ENCODE measurements around the gene FBXO45. TPM values are rescaled to one million over a fixed set of nuclear protein-coding genes. Genes with fewer than 3 reads are reported as not detected.

FBXO45 gene
- total and polyA plus RNA-seq, 9 of the 15 experiments (the other 6 are each of a cell fraction or from before 2014, with no cell fraction given): 15.2 to 52.8 (median 37.0) TPM

DNA sequence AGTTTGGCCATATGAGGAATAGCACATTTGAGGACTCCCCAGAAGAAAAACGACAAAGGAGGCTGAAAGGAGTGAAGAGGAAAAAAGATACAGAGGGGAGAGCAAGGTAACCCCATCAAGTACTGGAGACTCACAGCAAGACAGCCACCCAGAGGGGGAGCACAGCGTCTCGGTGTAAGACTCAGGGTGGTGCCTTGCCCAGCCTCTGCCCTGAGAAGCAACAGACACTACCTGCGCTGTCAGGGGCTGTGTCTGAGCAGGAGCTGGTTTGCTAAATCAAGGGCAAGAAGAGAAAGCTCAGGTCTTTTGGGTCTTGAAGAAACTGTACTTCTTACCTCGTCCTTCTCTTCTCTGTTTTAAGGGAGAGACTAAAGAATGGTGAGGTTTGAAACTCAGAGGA is 27.9 kb downstream of the FBXO45 start:
- Histone ChIP-seq H3K4me3 (no peak overlapping the region), H3K4me2 (ENCODE audit: insufficient read depth, low read length) (peak overlapping the region; percentile 50), H3K36me3 (ENCODE audit: control insufficient read depth, insufficient read depth, low read length) (no peaks in the 10 kb centered on the region), H3K79me2 (ENCODE audit: control insufficient read depth, insufficient read depth, low read length) (no peaks in the 10 kb centered on the region), H4K20me1 (replicated peaks; ENCODE audit: control insufficient read depth, insufficient read depth, low read length) (no peaks in the 10 kb centered on the region), H2AFZ (ENCODE audit: low read depth, low read length) (peak overlapping the region; percentile 84), H3K9me3 (replicated peaks; ENCODE audit: control insufficient read depth, insufficient read depth, low read depth, low read length) (no peaks in the 10 kb centered on the region), H3K9ac (ENCODE audit: insufficient read depth in 1 of 2, low read depth in 2 of 2, low read length in 2 of 2) (peak overlapping the region; percentile 23 to 81; a peak in 2 of 4 replicates), H3K9me1 (ENCODE audit: control insufficient read depth, insufficient read depth, low read length) (no peaks in the 10 kb centered on the region), H3K4me1 (replicated peaks in 1 of 2; ENCODE audit: control insufficient read depth in 2 of 2, insufficient read depth in 2 of 2, low read length in 2 of 2) (peaks cover 4 to 15% of the 10 kb centered on the region in 2 experiments; a peak in 4 of 5 replicates), H3K27ac (ENCODE audit: extremely low read depth, low read depth, low read length) (no peak overlapping the region; the same call in 2 of the 3 replicates), H3K27me3 (ENCODE audit: control insufficient read depth in 2 of 2, insufficient read depth in 2 of 2, low read length in 2 of 2) (no peaks in the 10 kb centered on the region)
- 13% methylated on average over 5 of the region's 5 CpGs for WGBS (ENCODE audit: insufficient coverage, low coverage, missing lambda C conversion rate)
- DNase-seq (ENCODE audit: extremely low read depth in 1 of 4, low spot score in 3 of 4) (peak in 1 of 4 experiments; percentile 29), FAIRE-seq (peak; percentile 26), ATAC-seq (peak; percentile 78)
- ChIA-PET CTCF (ENCODE audit: low intra/inter-chr PET ratio) (no interaction called here), POLR2A (interaction anchor here (1.0 to 1.4 kb wide), 2 partner anchors 10 to 28 kb away, joined by 3 read pairs; partner anchors contain the start of genes FBXO45 and WDR53)
- in situ Hi-C loops (cut with MboI): no loop called here
- intact Hi-C loops (cut with micrococcal nuclease): no loop called here
- BruUV-seq (replicated peaks): no TSS peak
- TF ChIP-seq CREM (IDR thresholded peaks at IDR 0.05; ENCODE audit: low read depth): no peak
- TF ChIP-seq, protein P1, sequence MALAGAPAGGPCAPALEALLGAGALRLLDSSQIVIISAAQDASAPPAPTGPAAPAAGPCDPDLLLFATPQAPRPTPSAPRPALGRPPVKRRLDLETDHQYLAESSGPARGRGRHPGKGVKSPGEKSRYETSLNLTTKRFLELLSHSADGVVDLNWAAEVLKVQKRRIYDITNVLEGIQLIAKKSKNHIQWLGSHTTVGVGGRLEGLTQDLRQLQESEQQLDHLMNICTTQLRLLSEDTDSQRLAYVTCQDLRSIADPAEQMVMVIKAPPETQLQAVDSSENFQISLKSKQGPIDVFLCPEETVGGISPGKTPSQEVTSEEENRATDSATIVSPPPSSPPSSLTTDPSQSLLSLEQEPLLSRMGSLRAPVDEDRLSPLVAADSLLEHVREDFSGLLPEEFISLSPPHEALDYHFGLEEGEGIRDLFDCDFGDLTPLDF (CRISPR knock-in tag; IDR thresholded peaks at IDR 0.05): no peak
- TF ChIP-seq NCOA1 (IDR thresholded peaks at IDR 0.05; ENCODE audit: low read depth): no peak
- no peak for TF ChIP-seq SP2 (IDR thresholded peaks at IDR 0.05; ENCODE audit: extremely low read depth, low read depth, low read length, poor library complexity, severe bottlenecking)
- TF ChIP-seq SIRT6 (IDR thresholded peaks at IDR 0.05; ENCODE audit: low read depth, low read length): no peak
- TF ChIP-seq, protein P2, sequence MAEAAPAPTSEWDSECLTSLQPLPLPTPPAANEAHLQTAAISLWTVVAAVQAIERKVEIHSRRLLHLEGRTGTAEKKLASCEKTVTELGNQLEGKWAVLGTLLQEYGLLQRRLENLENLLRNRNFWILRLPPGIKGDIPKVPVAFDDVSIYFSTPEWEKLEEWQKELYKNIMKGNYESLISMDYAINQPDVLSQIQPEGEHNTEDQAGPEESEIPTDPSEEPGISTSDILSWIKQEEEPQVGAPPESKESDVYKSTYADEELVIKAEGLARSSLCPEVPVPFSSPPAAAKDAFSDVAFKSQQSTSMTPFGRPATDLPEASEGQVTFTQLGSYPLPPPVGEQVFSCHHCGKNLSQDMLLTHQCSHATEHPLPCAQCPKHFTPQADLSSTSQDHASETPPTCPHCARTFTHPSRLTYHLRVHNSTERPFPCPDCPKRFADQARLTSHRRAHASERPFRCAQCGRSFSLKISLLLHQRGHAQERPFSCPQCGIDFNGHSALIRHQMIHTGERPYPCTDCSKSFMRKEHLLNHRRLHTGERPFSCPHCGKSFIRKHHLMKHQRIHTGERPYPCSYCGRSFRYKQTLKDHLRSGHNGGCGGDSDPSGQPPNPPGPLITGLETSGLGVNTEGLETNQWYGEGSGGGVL (CRISPR knock-in tag; IDR thresholded peaks at IDR 0.05): no peak
- no peak for TF ChIP-seq ZBED1 (IDR thresholded peaks at IDR 0.05)
- no peak for TF ChIP-seq ZNF175 (CRISPR knock-in tag; IDR thresholded peaks at IDR 0.05; ENCODE audit: low read depth)
- TF ChIP-seq CBX1 (IDR thresholded peaks at IDR 0.05; ENCODE audit: low read depth): no peak
- TF ChIP-seq, protein P3, sequence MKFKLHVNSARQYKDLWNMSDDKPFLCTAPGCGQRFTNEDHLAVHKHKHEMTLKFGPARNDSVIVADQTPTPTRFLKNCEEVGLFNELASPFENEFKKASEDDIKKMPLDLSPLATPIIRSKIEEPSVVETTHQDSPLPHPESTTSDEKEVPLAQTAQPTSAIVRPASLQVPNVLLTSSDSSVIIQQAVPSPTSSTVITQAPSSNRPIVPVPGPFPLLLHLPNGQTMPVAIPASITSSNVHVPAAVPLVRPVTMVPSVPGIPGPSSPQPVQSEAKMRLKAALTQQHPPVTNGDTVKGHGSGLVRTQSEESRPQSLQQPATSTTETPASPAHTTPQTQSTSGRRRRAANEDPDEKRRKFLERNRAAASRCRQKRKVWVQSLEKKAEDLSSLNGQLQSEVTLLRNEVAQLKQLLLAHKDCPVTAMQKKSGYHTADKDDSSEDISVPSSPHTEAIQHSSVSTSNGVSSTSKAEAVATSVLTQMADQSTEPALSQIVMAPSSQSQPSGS (CRISPR knock-in tag; IDR thresholded peaks at IDR 0.05): no peak
- TF ChIP-seq, protein P4, sequence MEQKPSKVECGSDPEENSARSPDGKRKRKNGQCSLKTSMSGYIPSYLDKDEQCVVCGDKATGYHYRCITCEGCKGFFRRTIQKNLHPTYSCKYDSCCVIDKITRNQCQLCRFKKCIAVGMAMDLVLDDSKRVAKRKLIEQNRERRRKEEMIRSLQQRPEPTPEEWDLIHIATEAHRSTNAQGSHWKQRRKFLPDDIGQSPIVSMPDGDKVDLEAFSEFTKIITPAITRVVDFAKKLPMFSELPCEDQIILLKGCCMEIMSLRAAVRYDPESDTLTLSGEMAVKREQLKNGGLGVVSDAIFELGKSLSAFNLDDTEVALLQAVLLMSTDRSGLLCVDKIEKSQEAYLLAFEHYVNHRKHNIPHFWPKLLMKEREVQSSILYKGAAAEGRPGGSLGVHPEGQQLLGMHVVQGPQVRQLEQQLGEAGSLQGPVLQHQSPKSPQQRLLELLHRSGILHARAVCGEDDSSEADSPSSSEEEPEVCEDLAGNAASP (IDR thresholded peaks at IDR 0.05): no peak
- TF ChIP-seq ZFP30 (CRISPR knock-in tag; IDR thresholded peaks at IDR 0.05; ENCODE audit: borderline replicate concordance): no peak
